Ovary (tissue), 9 donors: ENCODE data around the gene NCAPD2. TPM values are rescaled to one million over a fixed set of nuclear protein-coding genes. Genes with fewer than 3 reads are reported as not detected.
A peak's percentile ranks its signal among the peaks of the same experiment; 100 is the strongest.

Experiments
- DNase-seq, 5 donors: peaks; one replicate each; pipeline ENCODE4 v3.0.0-alpha.2; 2019 to 2020
- H3K27ac ChIP-seq, 2 donors: fragments of 200-600 bp; one replicate each; pipeline versions ENCODE4 v1.5.1 to v1.8.0; 2019 to 2022
- H3K27me3 ChIP-seq: fragments of 200-600 bp; one replicate; pipeline ENCODE4 v1.8.0; 2022
- H3K36me3 ChIP-seq: fragments of 200-600 bp; sonication (generic); one replicate; pipeline ENCODE4 v1.5.1; 2019
- H3K4me1 ChIP-seq: one replicate; pipeline ENCODE4 v1.8.1; 2013; ENCODE audit warnings: mild to moderate bottlenecking, moderate library complexity; ENCODE audit not compliant: insufficient read depth
- H3K4me3 ChIP-seq: fragments of 200-600 bp; sonication (generic); one replicate; pipeline ENCODE4 v1.5.1; 2017
- H3K9me3 ChIP-seq, 2 donors: fragments of 200-600 bp in 1 of 2; sonication (generic) in 1 of 2; one replicate each; pipeline versions ENCODE4 v1.5.1 to v1.8.1; 2013 to 2019; ENCODE audit warnings: mild to moderate bottlenecking in 1 of 2, moderate library complexity in 1 of 2
- EP300 ChIP-seq: sonication (generic); formaldehyde crosslinking; IDR thresholded peaks from one replicate; pipeline ENCODE4 v1.6.1; 2017; ENCODE audit warnings: antibody characterized with exemption
- POLR2A ChIP-seq: fragments of 450-650 bp; IDR thresholded peaks from one replicate; pipeline ENCODE4 v1.6.1; 2017; ENCODE audit warnings: antibody characterized with exemption, mild to moderate bottlenecking, moderate library complexity
- WGBS, 3 donors: extraction: QIAGEN DNeasy Blood & Tissue Kit in 1 of 3; methylation state at CpG; one replicate each; pipeline versions ENCODE4 v1.1.5 to v1.1.7; 2013 to 2017; 5-methylcytosine and 5-hydroxymethylcytosine counted together
- intact Hi-C, 4 donors: fragments of 100-400 bp; cut with DNase I; formaldehyde crosslinking; loops; one replicate each; pipeline versions ENCODE4 v1.11.0 to v1.15.1; 2022 to 2023
- polyA plus RNA-seq, 2 donors: library from polyadenylated mRNA; stranded (reverse); fragments of 200-250 nt in 1 of 2; fragments of 350-450 nt in 1 of 2; fragmentation: Illumina TruSeq in 1 of 2; extraction: RNeasy Lipid Tissue Mini Kit (QIAGEN cat#74804) in 1 of 2; gene quantifications; one replicate each; pipeline ENCODE4 v1.2.3, GENCODE V29; 2013 to 2014
- total RNA-seq, 7 donors: library from RNA; depleted of rRNA in 2 of 7; stranded (reverse); fragments of >200 nt in 2 of 7; fragmentation: NEBNext Ultra II Directional in 3 of 7; extraction: Animal tissue kit (Norgen Biotek cat#: 25700) in 3 of 7; gene quantifications; one replicate each; pipeline versions ENCODE4 v1.1.0 to v1.2.4, GENCODE V29; 2016 to 2023
- TF ChIP-seq, protein P1 (sequence below), 3 donors: fragments of 450-650 bp in 2 of 3; fragments of 200-600 bp in 1 of 3; IDR thresholded peaks; one replicate each; pipeline versions ENCODE4 v1.5.1 to v1.8.0; 2016 to 2022; ENCODE audit warnings: antibody characterized with exemption in 3 of 3, mild to moderate bottlenecking in 1 of 3
- donor health status: DM: no; HTN: no; CAD: no; lungs with moderate emphysema.
- donor health status: DM: no; HTN: no; CAD: no.
- donor health status: Bipolar disorder and iron deficiency.
- donor health status: DM: yes; HTN: yes; CAD: no.
- donor health status: DM: no; HTN: no; CAD: no.
- donor health status: DM: yes; HTN: yes; CAD: no.

NCAPD2 gene
- total and polyA plus RNA-seq, 9 donors: 8.8 to 19.5 (median 16.4) TPM

DNA sequence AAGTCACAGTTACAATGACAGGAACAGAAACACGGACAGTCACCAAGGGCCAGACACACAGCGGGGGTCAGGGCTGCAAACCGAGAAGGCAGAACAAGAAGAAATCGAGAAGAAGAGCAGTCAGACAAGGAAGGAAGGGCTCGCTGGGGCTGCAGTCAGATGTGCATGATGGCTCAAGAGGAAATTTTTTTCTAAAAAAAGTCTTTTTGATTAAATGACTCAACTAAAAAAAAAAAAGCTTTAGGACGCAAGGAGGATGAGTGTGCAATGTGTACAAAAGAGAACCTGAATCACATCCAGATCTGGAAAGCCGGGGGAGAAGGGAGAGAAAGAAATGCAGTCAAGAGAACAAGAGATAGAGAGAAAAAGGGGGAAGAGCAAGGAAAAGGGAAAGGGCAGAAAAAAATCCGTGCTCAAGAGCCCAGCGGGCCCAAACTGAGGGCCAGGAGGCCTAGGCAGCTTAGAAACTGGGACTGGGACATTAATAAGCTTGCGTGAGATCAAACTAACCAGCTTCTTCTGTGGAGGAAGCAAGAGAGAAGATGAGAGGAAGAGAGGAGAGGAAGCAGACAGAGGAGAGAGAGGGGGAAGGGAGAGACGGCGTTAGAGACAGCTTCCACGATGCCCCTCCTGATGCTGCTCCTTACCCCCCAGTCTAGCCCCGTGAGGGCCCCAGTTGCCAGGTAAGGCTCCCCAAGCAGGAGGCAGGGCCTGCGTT lies 55.2 kb downstream of the NCAPD2 start:
- intact Hi-C loops: no loop called here
- no peaks in the 10 kb centered on the region for H3K27me3 ChIP-seq
- H3K4me1 ChIP-seq: peaks cover 23% of the 10 kb centered on the region
- H3K4me3 ChIP-seq: no peak overlapping the region
- TF ChIP-seq POLR2A: no peak
- TF ChIP-seq, protein P1, sequence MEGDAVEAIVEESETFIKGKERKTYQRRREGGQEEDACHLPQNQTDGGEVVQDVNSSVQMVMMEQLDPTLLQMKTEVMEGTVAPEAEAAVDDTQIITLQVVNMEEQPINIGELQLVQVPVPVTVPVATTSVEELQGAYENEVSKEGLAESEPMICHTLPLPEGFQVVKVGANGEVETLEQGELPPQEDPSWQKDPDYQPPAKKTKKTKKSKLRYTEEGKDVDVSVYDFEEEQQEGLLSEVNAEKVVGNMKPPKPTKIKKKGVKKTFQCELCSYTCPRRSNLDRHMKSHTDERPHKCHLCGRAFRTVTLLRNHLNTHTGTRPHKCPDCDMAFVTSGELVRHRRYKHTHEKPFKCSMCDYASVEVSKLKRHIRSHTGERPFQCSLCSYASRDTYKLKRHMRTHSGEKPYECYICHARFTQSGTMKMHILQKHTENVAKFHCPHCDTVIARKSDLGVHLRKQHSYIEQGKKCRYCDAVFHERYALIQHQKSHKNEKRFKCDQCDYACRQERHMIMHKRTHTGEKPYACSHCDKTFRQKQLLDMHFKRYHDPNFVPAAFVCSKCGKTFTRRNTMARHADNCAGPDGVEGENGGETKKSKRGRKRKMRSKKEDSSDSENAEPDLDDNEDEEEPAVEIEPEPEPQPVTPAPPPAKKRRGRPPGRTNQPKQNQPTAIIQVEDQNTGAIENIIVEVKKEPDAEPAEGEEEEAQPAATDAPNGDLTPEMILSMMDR (IDR thresholded peaks at IDR 0.05): no peak
- TF ChIP-seq EP300: no peak
- no peaks in the 10 kb centered on the region for H3K36me3 ChIP-seq
- no peak for DNase-seq
- no peaks in the 10 kb centered on the region for H3K9me3 ChIP-seq
- H3K27ac ChIP-seq: no peak overlapping the region
- WGBS, 3 donors: 55 to 77% (median 64%) methylated on average over 15 of the region's 15 CpGs

DNA sequence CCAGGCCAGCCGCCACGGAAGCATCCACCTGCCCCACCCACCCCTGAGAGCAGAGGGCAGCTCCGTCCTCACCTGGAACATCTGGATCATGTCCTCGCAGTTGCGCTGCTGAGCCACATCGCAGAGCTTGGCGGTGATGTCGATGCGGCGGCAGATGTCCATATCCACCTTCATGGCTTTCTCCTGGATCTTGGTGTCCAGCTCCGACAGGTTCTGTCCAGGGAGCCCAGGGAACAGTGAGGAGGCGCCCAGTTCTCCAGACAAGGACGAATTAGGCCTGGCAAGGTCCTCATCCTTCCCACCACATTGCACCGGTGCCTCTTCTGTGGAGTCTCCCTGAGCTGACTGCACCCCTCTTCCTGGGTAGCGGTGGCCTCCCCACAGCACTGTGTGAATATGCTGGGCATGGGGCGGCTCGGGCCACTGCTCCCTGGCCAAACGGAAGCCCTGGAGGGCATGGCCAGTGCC lies 55.8 kb downstream of the NCAPD2 start:
- TF ChIP-seq EP300: no peak
- TF ChIP-seq, protein P1 (IDR thresholded peaks at IDR 0.05): no peak
- TF ChIP-seq POLR2A: no peak
- H3K4me1 ChIP-seq: peaks cover 23% of the 10 kb centered on the region
- DNase-seq: peak in 1 of 5 donors; percentile 22
- WGBS, 3 donors: 87 to 94% (median 94%) methylated on average over 18 of the region's 18 CpGs
- no peaks in the 10 kb centered on the region for H3K9me3 ChIP-seq
- intact Hi-C loops: loop anchor here in 1 of 4 donors (10.0 kb wide), 1 partner anchor 225 kb away; the partner anchor contains the start of gene LAG3
- H3K27me3 ChIP-seq: no peaks in the 10 kb centered on the region
- no peak overlapping the region for H3K27ac ChIP-seq
- no peaks in the 10 kb centered on the region for H3K36me3 ChIP-seq
- H3K4me3 ChIP-seq: no peak overlapping the region

DNA sequence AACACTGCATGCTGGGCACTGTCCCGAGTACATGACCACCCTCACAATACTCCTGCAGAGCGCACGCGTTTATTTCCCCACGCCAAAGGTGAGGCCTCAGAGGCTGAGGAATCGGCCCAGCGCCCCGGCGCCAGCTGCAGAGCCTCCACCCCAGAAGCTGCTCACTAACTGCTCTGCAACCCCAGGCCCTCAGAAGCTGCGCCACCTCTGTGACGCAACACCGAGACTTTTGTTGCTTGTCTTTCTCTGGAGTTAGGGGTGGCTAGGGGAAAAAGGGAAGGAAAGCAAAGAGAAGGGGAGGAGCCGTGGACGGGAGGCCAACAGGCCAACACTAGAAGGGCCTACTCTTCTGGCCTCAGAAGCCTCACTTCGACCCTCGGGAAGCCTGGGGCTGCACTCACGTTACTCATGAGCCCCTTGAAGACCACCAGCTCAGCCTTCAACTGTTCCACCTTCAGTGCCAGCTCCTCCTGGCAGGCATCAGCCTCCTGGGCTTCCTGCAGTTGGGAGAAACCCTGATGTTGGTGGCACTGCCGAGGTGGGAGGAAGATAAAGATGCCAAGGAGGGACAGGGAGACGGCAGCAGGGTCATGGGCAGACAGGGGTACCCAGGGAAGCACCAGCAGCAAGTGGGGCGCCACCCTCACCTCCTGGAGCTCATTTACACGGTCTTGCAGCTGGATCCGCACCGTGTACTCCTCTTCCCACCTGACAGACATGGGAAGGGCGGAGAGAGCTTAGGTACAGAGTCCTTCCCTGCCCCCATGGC lies 56.6 kb downstream of the NCAPD2 start:
- Histone ChIP-seq H3K36me3 (no peaks in the 10 kb centered on the region), H3K27ac (no peak overlapping the region), H3K4me1 (peaks cover 25% of the 10 kb centered on the region), H3K9me3 (no peaks in the 10 kb centered on the region), H3K4me3 (no peak overlapping the region), H3K27me3 (no peaks in the 10 kb centered on the region)
- intact Hi-C loops: loop anchor here in 1 of 4 donors (10.0 kb wide), 1 partner anchor 224 kb away; the partner anchor contains the start of gene LAG3
- 86 to 89% (median 88%) methylated on average over 24 of the region's 24 CpGs for WGBS, 3 donors
- TF ChIP-seq EP300 (no peak), POLR2A (no peak)
- DNase-seq: peak in 1 of 5 donors; percentile 15

DNA sequence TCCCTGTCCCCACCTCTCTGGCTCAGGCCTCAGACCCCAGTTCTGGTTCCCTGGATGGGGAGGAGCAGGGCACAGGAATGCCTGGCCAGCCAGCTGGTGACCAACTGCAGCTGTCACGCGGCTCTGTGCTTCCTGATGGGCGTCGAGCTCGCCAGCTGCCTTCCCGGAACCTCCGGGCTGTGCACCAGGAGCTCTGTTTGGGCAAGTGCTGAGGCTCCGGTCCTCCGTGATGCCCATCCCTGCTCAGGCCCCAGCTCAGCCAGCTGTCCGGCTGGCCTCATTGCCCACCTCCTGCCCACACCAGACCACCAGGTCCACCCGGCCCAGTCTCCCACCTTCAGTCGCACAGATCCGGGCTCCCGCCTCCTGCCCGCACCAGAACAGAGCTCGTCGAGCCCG lies 57.2 kb downstream of the NCAPD2 start:
- intact Hi-C loops: loop anchor here in 1 of 4 donors (10.0 kb wide), 1 partner anchor 224 kb away; the partner anchor contains the start of gene LAG3
- peak in 1 of 5 donors; percentile 24 for DNase-seq
- H3K27me3 ChIP-seq: no peaks in the 10 kb centered on the region
- H3K4me3 ChIP-seq: no peak overlapping the region
- TF ChIP-seq EP300 (no peak), POLR2A (no peak)
- TF ChIP-seq, protein P1 (IDR thresholded peaks at IDR 0.05): no peak
- H3K9me3 ChIP-seq: no peaks in the 10 kb centered on the region
- H3K4me1 ChIP-seq: peaks cover 25% of the 10 kb centered on the region
- peak overlapping the region; percentile 46 to 53 for H3K27ac ChIP-seq
- 77 to 87% (median 78%) methylated on average over 18 of the region's 18 CpGs for WGBS, 3 donors
- H3K36me3 ChIP-seq: no peaks in the 10 kb centered on the region
